ENCODE results near the gene FGD4.

- no peak for TF ChIP-seq POLR2A (IDR thresholded peaks at IDR 0.05)
- TF ChIP-seq, protein P1, sequence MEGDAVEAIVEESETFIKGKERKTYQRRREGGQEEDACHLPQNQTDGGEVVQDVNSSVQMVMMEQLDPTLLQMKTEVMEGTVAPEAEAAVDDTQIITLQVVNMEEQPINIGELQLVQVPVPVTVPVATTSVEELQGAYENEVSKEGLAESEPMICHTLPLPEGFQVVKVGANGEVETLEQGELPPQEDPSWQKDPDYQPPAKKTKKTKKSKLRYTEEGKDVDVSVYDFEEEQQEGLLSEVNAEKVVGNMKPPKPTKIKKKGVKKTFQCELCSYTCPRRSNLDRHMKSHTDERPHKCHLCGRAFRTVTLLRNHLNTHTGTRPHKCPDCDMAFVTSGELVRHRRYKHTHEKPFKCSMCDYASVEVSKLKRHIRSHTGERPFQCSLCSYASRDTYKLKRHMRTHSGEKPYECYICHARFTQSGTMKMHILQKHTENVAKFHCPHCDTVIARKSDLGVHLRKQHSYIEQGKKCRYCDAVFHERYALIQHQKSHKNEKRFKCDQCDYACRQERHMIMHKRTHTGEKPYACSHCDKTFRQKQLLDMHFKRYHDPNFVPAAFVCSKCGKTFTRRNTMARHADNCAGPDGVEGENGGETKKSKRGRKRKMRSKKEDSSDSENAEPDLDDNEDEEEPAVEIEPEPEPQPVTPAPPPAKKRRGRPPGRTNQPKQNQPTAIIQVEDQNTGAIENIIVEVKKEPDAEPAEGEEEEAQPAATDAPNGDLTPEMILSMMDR (IDR thresholded peaks at IDR 0.05) = no peak
Observed at GRCh38 chr12:32503730-32504129, 104.4 kb downstream of the FGD4 start.

Measured in body of pancreas (tissue), 4 donors.